Measurements from ENCODE around the gene MRPL12.

Gene MRPL12

DNA sequence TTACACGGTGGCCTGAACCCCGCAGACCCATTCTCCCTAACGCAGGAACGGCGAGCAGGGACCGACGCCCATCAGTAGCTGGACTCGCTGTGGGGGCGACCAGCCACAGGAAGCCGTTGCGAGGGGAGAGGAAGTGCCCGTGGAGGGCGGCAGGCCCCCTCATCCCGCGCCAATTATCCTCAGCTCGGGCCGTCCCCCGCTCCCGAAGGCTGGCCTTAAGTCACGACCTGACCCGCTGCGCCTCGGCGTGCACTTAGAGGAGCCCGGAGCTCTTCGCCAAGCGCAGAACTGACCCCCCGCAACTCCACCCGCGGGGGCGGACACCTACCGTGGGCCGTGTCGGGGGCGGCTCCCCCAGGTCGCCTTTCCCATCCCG is 20.0 kb upstream of the MRPL12 start:
- no peak for DNase-seq

DNA sequence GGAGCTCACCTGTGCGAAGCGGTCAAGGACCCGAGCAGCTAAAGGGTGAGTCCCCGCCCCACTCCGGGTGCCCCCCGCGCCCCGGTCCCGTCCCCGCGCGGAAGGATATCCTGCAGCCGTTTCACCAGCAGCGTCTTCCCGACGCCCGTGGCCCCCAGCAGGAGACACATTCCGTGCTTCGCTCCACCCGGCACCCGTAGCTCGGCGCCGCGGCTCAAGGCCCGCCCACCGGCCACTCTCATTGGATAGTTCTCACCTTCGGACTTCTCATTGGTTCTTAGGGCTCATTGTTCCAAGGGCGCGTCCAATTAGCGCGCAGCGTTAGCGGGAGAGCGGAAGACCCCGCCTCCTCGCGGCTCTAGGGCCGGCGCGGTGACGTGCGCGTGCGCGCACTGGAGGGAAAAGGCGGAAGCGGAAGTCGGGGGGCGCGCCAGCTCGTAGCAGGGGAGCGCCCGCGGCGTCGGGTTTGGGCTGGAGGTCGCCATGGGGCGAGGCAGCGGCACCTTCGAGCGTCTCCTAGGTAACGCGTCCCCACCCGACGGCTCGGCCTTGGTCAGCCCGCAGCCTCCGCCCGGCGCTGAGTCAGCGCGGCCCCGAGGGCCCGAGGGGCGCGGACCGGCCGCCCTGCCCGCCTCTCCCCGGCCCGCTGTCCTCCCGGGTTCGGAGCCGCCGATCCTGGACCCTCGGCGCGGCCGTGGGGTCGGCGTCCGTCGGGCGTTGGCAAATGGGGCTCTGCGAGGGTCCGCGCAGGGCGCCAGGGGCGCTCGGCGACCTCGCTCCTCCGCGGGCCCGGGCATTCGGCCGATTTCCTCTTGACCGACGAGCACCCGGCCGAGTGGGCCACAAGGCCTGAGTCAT is 19.4 kb upstream of the MRPL12 start, which contains the start of the genes ARL16 and HGS:
Gene ARL16 (minus strand): TSS at position 214 of the 858 bp plus-strand sequence. CDS start 44 bp downstream, at position 170.
Gene HGS (plus strand): TSS at position 428 of the 858 bp plus-strand sequence. CDS start 56 bp downstream, at position 484.
- peak; percentile 93 for DNase-seq

DNA sequence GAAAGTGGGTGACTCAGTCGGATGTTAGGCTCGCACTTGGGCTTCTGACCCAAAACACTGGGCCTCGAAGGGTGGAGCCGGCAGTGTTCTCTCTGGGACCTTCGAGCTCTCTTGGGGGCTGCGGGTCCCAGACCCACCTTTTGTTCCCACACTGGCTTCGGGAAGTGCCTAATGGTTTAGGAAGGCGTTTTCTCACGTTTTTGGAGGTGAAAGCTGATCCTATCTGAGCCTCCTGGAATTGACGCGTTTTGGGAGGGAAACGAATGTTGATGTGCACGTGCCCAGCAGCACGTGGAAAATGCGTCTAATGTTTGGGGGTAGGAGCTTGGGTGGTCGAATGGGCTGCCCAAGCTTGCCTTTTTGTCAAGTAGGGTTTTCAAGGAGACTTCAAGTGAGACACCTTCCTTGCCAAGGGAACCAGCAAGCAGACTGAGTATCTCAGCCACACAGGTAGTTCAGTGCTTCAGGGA is 18.7 kb upstream of the MRPL12 start:
- DNase-seq, result no peak

DNA sequence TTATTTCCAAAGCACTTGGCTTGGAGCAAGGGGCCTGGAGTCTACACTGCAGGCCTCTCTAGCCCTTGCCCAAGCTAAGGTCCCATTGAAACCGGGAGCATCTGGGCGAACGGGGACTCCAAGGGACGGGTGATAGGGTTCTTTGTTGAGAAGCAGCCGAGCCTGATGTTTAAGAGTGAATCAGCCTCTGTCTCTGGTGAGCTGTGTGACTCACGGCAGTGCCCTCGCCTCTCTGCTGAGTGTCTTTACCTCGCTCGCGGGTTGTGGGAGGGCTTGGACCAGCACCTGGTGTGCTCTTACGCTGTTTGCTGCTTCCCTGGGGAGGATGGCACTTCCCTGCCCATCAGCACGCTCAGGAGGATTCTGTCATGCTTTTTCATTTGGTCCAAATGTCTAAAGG is 18.1 kb upstream of the MRPL12 start:
- no peak for DNase-seq

DNA sequence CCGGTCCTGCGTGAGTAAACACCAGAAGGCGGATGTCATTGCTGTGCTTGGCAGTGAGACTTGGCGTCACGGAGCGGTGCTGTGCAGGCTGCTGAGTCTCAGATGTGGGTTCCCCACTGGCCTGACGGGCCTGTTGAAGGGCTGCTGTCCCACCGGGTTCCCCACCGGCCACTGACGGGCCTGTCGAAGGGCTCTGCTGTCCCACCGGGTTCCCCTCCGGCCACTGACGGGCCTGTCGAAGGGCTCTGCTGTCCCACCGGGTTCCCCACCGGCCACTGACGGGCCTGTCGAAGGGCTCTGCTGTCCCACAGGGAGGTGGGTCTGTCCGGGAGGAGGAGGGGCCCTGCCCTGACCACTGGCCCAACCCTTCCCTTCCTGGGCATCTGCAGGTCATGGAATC is 16.6 kb upstream of the MRPL12 start:
- DNase-seq, result no peak

DNA sequence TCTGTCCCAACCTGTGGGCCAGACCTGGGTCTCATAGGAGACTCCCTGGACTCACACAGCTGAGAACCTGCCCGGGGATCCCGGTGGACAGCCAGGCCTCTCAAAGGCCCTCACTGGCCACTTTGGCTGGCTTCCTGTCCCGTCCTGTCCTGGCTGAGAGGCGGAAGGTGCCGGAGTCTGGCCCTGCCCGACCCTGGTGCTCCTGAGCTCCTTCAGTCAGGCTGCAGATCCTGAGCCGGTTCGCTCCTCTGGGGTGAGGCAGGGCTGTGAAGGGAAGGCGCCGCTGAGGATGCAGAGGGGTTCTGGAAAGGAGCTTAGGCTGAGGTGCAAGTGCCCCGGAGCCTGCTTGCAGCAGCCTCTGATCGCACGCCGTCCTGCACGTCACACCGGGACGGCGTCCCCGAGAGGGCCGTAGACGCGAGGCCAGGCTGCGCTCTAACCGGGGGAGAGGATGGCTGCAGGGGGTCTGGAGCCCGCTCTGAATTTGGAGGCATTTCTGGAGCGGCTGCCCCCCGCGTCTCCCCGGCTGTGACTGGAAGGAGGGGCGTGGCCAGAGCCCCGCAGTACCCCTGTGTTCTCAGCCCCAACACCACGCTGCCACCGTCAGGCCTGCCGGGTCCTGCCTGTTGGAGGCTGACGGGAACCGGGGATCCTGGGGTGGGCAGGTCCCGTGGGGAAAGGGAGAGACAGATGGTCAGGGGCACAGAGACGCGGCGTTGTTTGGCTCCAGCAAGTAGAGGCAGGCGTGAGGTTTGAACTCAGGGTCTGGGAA is 15.2 kb upstream of the MRPL12 start:
- DNase-seq, result no peak

DNA sequence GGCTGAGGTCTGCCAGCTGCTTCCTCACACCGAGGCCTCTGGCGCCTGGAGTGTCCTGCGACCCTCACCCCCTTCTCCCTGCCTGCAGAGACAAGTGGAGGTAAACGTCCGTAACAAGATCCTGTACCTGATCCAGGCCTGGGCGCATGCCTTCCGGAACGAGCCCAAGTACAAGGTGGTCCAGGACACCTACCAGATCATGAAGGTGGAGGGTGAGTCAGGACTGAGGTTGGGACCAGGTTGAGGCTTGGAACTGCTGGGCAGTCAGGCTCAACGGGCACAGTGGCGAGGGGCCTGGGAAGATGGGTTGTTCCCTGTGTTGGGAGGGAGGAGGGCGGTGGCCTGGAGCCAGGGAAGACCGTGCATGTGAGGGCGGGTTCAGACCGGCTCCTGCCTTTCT is 14.6 kb upstream of the MRPL12 start:
- DNase-seq, result no peak

DNA sequence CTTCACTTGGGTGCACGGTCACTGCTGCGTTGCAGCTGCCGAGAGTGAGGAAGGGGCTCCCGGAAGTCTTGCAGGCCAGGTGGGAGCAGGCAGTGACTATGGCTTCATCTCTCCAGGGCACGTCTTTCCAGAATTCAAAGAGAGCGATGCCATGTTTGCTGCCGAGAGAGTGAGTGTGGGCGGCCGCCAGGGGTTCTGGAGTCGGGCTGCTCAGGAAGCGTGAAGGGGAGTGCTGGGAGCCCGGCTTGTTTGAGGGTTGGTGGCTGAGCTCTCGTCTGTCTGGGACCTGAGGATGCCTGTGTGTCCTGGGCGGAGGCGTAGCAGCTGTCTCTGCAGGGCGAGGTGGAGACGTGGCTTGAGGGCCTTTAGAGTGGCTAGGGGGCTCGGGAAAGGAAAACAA is 13.1 kb upstream of the MRPL12 start:
- DNase-seq, result no peak

DNA sequence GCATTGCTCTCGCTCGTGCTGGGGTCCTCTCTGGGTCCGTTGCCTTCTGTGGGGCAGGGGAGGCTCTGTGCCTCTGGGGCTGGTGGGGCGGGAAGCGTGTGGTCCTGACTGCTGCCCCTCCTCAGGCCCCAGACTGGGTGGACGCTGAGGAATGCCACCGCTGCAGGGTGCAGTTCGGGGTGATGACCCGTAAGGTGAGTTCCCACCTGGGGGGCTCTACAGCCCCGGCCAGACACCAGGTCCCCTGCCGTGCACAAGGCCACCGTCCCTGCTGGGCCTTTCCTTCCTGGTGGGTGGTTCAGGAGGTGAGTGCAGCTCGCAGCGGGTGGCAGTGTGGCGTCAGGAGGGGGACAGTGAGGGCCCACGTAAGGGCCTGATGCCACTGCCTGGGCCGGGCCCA is 12.6 kb upstream of the MRPL12 start:
- DNase-seq, result no peak

DNA sequence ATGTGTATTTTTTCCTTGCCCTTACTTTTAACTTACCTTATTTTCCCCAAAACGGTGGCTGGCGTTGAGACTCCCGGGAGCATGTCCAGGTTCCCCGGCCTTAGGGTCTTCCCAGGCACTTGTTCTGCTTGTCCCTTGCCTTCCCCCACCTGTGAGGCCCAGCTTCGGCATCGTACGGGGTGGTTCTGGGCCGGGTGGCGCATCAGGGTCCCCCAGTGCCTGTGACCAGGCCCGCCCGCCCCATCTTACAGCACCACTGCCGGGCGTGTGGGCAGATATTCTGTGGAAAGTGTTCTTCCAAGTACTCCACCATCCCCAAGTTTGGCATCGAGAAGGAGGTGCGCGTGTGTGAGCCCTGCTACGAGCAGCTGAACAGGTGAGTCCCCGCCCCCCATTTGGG is 12.0 kb upstream of the MRPL12 start:
- no peak for DNase-seq

DNA sequence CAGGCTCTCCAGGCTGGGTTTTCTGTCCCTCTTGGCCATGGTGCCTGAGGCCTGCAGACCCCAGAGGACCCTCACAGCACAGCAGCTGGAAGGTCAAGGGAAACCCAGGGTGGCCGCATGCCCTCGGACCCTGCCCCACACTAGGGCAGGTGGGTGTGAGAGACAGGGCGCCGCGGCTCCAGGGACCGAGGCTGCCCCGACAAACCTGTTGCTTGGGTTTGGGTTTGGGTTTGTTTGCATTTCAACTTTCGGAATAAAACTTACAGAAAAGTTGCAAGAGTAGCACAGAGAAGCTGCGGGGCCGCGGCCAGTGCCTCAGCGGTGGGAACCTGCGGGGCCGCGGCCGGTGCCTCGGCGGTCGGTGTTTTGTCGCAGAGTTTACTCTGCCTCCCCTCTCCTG is 11.6 kb upstream of the MRPL12 start:
- DNase-seq, result no peak

DNA sequence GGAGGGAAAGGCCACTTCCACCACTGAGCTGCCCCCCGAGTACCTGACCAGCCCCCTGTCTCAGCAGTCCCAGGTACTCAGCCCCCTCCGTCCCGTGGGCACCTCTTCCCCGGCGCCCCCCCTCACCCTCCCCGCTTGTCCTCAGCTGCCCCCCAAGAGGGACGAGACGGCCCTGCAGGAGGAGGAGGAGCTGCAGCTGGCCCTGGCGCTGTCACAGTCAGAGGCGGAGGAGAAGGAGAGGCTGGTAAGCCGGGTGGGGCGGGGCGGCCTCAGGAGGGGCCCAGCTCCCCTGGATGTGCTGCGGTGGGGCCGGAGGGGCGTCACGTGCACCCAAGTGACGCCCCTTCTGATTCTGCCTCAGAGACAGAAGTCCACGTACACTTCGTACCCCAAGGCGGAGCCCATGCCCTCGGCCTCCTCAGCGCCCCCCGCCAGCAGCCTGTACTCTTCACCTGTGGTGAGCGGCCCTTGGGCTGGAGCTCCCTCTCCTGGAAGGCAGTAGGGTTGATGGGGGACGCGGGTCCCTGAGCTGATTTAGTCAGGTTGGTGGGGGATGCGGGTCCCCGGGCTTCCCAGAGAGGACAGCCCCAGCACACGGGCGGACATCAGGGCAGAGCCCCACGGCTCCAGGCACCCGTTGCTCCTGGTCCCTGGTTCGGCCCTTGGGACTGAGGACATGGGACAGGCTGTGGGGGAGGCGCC is 9.5 kb upstream of the MRPL12 start:
- no peak for DNase-seq

DNA sequence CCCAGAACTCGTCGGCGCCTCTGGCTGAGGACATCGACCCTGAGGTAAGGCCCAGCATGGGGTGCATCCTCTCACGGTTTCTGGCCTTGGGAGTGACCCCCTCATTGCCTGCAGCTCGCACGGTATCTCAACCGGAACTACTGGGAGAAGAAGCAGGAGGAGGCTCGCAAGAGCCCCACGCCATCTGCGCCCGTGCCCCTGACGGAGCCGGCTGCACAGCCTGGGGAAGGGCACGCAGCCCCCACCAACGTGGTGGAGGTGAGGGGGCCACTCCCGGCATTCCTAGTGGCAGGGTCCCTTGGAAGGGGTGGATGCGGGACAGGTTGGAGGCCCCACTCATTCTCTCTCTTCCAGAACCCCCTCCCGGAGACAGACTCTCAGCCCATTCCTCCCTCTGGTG is 8.4 kb upstream of the MRPL12 start:
- no peak for DNase-seq

DNA sequence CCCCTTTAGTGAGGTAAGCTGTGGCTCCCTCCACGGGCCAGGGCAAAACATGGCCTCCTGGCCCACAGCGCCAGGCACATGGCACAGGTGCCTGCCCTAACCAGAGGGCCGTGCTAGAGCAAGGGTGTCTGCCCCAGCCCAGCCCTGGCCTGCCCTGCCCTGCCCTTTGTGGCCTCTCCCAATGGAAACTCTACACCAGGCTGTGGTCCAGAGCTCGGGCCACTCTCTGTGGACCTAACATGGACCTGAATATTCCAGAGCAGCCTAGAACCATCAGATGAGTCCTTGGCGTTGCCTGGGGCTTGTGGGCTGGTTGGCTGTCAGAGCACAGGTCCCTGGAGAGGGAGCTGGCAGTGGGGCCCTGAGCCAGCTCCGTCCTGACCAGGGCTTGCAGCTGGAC is 8.0 kb upstream of the MRPL12 start:
- DNase-seq, result no peak

DNA sequence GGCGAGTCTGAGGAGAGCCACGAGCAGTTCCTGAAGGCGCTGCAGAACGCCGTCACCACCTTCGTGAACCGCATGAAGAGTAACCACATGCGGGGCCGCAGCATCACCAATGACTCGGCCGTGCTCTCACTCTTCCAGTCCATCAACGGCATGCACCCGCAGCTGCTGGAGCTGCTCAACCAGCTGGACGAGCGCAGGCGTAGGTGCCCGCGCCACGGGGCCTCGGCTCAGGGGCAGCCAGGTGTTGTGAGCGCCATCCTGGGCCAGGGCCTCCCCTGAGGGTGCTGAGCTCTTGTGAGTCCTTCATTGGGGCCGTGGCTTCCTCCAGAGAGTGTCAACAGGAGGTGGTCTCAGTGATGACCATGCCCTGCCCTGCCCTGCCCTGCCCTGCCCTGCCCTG is 7.4 kb upstream of the MRPL12 start:
- no peak for DNase-seq

DNA sequence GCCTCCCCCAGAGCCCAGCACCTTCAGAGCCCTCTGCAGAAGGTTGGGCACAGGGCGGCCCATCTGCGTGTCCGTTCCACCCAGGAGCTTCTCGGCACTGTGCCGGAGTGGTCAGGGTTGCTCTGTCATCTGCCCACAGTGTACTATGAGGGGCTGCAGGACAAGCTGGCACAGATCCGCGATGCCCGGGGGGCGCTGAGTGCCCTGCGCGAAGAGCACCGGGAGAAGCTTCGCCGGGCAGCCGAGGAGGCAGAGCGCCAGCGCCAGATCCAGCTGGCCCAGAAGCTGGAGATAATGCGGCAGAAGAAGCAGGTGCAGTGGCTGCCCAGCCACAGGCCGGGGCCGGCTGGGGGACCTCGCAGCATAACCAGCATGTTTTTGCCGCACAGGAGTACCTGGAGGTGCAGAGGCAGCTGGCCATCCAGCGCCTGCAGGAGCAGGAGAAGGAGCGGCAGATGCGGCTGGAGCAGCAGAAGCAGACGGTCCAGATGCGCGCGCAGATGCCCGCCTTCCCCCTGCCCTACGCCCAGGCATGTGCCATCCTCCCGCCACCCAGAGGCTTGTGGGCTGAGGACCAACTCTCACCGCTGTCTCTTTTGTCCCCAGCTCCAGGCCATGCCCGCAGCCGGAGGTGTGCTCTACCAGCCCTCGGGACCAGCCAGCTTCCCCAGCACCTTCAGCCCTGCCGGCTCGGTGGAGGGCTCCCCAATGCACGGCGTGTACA is 6.8 kb upstream of the MRPL12 start:
- DNase-seq, result no peak

DNA sequence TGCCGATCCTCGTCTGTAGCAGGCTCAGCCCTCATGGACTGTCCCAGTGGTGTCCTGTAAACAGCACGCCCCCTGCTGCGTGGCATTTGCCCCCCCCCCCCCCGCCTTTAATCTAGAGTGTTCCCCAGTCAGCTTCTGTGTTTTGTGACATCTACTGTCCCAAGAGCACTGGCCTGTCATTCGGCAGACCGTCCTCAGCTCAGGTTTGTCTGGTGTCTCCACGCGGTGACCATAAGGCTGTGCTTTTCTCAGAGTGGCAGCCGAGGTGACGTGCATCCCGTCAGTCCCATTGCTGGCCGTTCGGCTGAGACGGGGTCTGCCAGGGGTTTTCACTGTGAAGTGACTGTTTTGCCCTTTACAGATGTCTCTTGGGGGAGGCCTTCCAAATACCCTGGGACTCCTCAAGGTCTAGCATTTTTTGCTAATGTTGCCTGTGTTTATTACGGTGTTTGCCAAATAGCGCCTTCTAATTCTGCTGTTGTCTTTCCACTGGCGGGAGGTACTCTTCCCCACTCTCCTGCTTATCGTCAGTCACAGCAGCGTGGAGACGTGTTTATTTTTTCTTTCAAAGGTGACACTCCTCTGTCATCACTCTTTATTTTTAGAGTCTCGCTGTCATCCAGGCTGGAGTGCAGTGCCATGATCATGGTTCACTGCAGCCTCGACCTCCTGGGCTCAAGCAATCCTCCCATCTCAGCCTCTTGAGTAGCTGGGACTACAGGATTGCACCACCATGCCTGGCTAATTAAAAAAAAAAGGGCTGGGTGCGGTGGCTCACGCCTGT is 5.7 kb upstream of the MRPL12 start:
- no peak for DNase-seq

DNA sequence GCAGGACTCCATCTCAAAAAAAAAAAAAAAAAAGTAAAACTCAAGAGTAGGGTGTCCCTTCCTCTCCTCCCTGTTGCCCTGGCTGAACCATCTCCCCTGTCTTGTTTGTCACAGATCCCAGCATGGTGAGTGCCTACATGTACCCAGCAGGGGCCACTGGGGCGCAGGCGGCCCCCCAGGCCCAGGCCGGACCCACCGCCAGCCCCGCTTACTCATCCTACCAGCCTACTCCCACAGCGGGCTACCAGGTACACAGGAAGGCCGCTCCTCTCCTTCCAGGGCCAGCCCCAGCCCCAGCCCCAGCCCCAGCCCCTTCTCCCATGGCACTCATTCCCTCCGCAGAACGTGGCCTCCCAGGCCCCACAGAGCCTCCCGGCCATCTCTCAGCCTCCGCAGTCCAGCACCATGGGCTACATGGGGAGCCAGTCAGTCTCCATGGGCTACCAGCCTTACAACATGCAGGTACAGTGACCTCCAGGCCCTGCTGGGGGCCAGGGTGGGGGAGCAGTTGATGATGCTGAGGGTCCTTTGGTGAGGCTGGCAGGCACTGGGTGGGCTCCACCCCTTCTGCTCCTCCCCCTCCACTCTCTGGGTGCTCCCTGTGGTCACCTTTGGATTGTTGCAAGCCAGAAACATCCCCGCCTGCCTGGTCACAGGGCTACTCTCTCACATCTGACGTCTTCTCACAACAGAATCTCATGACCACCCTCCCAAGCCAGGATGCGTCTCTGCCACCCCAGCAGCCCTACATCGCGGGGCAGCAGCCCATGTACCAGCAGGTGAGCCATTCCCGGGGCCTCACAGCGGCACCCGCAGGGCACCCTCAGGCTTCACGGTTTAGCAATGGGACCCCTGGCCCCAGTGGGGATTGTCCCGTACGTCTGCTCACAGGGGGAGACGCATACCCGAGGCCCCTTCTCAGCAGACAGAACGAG is 2.5 kb upstream of the MRPL12 start:
- DNase-seq, result no peak

DNA sequence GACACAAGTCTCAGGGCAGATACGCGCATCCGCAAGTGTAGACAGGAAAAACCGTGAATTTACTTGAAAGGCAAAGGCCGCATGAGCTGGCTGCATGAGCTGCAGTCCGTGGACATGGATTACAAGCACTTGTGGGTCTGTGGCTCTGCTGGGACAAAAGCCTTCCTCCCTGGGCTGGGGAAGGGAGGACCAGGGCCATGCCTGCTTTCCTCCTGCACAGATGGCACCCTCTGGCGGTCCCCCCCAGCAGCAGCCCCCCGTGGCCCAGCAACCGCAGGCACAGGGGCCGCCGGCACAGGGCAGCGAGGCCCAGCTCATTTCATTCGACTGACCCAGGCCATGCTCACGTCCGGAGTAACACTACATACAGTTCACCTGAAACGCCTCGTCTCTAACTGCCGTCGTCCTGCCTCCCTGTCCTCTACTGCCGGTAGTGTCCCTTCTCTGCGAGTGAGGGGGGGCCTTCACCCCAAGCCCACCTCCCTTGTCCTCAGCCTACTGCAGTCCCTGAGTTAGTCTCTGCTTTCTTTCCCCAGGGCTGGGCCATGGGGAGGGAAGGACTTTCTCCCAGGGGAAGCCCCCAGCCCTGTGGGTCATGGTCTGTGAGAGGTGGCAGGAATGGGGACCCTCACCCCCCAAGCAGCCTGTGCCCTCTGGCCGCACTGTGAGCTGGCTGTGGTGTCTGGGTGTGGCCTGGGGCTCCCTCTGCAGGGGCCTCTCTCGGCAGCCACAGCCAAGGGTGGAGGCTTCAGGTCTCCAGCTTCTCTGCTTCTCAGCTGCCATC is 1.7 kb upstream of the MRPL12 start:
- DNase-seq, result no peak

Data from GF-D8 (cell line).